NCI-H82 treated with DMSO at 0.1 percent for 48 hours (cell line): ENCODE results near the gene C10orf90.

Experiments
- DNase-seq: peaks from one replicate; lab custom pipeline; 2025; ENCODE audit not compliant: unreplicated experiment; lab: John Stamatoyannopoulos, UW

C10orf90 gene

DNA sequence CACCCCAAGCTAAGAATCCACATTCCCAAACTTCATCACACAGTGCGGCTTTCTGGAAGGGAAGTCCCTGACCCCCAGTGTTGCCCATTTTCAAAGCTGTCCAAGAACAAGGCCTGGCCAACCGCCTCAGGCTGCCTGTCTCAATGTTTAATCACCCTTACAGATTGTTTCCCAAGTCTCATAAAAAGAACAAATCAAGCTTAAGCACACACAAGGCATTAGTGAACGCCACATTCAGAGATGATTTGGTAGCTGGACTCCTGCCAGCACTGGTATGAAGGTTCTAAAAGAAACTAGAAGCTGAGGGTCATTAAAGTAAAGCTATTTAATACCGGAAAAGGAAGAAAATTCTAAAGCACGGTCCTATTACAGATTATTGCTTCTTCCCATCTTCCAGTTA, 35.6 kb downstream of the C10orf90 start:
- no peak for DNase-seq

DNA sequence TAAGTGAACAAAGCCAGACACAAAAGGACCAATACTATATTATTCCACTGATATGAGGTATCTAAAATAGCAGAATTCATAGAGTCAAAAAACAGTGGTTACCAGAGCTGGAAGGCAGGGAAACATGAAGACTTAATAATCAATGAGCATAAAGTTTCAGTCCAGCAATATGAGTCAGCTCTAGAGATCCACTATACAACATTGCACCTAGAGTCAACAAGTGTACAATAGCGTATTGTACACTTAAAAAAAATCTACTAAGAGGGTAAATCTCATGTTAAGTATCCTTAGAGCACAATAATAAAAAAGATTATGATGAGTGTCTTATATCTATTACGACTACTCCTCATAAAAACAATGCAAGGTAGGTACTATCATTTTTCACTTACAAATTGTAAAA, 36.1 kb downstream of the C10orf90 start:
- no peak for DNase-seq

DNA sequence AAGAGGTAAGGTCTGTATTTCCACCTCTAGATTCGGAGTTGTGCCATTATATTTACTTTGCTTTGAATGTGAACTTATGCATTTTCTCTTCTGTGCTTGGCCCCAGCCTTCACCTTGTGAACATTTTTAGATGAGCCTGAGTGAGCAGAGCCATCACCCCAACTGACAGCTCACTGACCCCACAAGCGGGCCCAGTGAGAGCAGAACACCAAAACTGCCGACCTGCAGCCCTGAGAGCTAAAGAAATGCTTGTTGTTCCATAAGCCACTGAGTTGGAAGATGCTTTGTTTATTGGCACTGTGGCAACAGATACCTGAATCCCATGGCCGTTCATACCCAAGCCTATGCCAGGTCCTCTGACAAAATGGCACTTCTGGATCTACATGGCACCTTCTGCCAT, 37.8 kb downstream of the C10orf90 start:
- no peak for DNase-seq

DNA sequence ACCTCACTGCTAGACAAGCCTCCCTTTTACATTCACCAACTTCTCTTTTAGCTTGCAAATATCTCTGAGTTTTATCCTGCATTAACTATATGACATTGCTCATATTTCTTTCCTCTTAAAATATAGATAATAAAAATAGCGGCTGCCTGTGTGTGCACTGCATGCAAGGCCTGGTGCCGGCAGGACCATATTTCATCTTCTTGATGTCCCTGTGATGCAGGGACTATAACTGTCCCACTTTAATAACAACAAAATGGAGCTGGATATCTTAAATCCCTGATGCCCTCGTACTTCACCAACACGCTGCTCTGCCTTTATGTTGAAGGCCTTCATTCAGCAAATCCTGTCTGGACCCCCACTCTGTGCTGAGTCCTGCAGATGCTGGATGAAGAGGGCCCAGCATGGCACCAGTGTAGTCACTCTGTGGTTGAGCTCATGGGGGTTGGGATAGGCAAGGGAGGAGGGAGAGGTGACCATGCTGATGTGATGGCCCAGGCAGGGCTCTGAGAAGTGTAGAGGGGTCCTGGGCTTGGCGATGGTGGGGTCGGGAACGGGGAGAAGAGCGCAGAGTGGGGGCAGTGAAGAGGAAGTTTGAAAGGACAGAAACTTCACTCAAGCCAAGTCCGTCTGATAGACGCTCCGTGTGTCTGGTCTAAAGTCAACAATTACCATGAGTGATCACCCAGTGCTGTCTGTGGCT, 40.4 kb downstream of the C10orf90 start:
- DNase-seq = no peak

GRCh38 chr10:126628746-126629145, 41.7 kb downstream of the C10orf90 start:
- DNase-seq = no peak

- no peak for DNase-seq
These were observed 48.6 kb downstream of the C10orf90 start for GRCh38 chr10:126621846-126622245.

DNA sequence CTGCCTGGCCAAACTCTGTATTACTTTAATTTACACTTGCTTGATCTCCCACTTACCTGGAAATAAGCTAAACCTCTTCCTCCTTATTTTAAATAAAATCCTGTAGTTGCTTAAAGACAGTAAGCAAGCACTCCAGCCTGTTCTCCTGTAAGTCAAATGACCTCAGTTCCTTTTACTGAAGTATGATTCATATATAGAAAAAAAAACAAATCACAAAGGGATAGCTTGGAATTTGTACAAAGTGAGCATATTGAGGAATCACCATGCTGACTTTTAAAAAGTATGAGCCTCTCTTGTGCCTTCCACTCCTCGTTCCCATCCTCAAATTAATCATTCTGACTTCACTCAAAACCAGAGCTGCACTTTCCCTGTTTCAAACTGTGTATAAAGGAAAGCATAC, 52.0 kb downstream of the C10orf90 start:
- DNase-seq = no peak

DNA sequence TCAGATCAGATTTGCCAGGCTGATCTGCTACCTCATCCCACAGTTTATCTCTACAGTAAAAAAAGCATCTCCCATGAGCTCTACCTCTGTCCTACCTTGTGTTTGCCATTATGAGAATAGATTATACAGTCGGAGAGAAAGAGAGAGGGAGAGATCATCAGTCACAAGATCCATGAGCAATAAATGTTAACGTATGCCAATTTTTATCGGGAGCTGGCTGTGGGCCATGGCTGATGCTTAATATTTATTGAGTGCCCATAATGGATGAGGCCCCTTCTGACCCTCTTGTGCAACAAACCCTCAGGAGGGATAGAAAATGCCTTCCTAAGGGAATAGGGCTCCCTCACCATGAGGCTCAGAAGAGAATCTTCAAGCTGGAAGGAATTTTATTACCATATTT, 52.8 kb downstream of the C10orf90 start:
- no peak for DNase-seq

DNA sequence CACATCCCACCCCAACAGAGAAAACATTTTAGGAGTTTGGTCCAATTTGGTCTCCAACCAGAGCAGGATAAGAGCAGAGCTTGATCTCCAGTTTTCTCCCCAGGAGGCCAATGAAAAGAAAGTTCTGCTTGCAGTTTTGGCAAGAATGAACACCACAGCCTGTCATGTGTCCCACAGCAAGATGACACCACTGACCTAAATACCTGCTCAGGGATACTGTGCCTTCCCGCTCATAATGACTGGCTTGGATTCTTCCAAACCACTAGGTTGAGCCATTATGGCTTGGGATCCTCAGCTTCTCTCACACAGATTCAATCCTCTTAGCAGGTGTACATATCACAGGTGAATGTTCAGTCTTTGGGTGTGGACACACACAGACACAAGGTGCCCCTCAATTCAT, 53.3 kb downstream of the C10orf90 start:
- DNase-seq = no peak

GRCh38 chr10:126616737-126617136, 53.8 kb downstream of the C10orf90 start:
- DNase-seq = no peak

DNA sequence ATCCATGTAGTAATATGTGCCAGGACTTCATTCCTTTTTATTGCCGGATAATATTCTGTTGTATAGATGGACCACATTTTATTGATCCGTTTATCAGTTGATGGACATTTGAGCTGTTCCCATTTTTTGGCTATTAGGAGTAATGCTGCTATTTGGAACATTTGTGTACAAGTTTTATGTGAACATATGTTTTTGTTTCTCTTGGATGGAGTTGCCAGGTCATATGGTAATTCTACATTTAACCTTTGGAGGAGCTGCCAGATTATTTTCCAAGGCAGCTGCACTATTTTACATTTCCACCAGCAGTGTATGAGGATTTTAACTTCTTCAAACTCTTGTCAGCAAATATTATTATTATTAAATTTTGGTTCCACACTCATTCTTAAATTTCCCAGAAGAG, 59.2 kb downstream of the C10orf90 start:
- no peak for DNase-seq

- DNase-seq = no peak
These were observed 60.9 kb downstream of the C10orf90 start for GRCh38 chr10:126609566-126609965.

DNA sequence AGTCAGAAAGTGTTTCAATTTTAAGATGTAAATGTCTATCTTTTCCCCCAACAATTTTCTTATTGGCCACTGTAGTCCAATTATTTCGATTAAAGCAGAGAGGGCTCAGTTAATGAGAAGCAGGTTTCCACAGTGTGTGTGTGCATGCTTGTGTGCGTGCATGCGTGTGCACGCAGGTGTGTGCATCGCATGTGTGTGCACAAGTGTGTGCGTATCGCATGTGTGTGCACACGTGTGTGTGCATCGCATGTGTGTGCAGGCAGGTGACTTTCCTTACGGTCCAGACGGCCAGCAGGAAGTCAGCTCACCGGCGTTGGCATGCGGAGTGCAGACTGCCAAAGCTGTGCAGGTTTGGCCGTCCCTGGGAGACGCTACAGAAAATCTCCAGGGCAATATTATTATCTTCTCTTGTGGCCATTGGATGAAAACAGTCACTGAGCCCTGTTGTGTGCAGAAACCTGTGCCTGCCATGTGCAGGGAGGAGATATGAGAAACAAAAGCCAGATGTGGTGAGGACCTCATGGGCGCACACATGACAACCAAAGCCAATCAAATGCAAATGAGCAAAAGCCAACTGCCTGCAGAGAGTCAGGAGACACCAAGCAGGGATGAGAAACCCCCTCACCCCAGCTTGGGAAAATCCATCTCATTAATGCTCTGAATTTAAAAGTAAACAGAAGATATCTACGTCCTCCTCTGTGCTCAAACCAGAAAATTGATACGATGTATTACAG, 70.4 kb downstream of the C10orf90 start:
- DNase-seq = no peak

- DNase-seq = no peak
These were observed 72.5 kb downstream of the C10orf90 start for GRCh38 chr10:126598009-126598408.

DNA sequence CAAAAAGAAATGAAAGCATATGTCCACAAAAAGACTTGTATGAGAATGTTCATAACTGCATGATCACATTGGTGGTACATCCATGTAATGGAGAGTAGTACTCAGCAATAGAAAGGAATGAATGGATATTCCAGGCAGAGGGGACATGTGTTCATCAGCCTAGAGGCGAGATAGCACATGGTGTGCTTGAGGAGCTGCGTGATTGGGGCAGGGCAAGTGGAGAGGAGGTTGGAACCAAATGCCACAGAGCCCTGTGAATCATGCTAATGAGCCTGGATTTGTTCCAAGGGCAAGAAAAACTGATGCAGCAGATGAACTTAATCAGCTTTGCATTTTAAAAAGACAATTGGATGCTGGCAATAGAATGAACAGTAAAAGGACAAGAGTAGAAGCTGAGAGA, 73.3 kb downstream of the C10orf90 start:
- no peak for DNase-seq

DNA sequence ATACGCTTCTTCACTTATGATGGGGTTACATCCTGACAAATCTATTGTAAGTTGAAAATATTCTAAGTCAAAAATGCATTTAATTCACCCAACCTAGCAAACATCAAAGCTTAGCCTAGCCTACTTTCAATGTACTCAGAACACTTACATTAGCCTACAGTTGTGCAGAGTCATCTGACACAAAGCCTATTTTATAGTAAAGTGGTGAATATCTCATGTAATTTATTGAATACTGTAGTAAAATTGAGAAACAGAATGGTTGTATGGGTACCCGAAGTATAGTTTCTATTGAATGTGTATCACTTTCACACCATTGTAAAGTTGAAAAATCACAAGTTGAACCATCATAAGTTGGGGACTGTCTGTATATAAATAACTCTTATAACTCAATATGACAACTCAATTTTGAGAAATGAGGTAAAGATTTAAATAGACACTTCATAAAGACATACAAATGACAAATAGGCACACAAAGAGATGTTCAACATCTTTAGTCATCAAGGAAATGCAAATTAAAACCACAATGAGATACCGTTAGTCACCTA, 73.9 kb downstream of the C10orf90 start:
- no peak for DNase-seq

GRCh38 chr10:126595160-126595559, 75.3 kb downstream of the C10orf90 start:
- no peak for DNase-seq

GRCh38 chr10:126593968-126594701, 76.4 kb downstream of the C10orf90 start:
- no peak for DNase-seq

DNA sequence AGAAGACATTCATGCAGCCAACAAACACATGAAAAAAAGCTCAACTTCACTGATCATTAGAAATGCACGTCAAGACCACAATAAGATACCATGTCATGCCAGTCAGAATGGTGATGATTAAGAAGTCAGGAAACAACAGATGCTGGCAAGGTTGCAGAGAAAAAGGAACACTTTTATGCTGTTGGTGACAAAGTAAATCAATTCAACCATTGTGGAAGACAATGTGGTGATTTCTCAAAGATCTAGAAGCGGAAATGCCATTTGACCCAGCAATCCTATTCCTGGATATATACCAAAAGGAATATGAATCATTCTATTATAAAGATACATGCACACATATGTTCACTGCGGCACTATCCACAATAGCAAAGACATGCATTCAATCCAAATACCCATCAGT, 77.6 kb downstream of the C10orf90 start:
- DNase-seq = no peak

DNA sequence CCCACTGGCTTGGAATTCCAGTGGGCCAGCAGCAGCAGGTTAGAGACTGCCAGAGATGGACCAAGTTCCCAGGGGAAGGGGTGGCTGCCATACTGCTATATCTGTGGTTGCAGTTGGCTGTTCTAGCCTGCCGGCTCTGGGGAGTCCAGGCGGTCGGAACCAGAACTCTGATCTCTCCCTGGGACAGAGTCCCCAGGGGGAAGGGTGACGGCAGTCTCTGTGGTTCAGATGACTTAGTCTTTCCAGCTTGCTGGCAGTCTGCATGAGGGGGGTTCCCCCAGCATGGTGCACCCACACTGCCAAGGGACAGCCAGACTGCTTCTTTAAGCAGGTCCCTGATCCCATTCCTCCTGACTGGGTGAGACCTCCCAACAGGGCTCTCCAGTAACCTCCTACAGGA, 82.5 kb downstream of the C10orf90 start:
- no peak for DNase-seq

DNA sequence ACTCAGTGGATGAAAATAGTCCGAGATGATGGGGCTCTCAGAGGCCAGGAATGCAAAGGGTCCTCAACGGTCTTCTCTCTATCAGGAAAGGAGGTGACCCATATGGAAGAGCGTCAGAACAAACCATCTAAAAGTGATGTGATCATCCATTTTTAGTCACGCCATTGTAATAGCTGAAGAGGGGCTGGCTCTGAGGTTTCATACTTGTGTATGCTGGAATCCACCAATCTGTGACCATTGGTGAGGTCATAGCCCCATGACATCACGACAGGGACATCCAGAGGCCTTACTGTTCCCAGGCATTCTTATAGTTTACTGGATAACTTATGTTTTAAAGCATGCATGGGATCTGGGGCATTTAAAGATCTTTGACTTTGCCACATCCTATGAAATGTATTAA, 83.6 kb downstream of the C10orf90 start:
- no peak for DNase-seq

- DNase-seq = no peak
These were observed 84.4 kb downstream of the C10orf90 start for GRCh38 chr10:126586128-126586527.
